GM20000 (cell line): ENCODE measurements around the gene HAGH.

Experiments
- DNase-seq: peaks from one replicate; pipeline ENCODE4 v3.0.0; 2012; ENCODE audit warnings: low spot score
- TF ChIP-seq, protein P1 (sequence below): IDR thresholded peaks from 2 replicates; pipeline ENCODE4 v1.5.1; 2012; ENCODE audit warnings: mild to moderate bottlenecking, control low read depth; ENCODE audit errors: extremely low read depth, missing control alignments

The HAGH gene

DNA sequence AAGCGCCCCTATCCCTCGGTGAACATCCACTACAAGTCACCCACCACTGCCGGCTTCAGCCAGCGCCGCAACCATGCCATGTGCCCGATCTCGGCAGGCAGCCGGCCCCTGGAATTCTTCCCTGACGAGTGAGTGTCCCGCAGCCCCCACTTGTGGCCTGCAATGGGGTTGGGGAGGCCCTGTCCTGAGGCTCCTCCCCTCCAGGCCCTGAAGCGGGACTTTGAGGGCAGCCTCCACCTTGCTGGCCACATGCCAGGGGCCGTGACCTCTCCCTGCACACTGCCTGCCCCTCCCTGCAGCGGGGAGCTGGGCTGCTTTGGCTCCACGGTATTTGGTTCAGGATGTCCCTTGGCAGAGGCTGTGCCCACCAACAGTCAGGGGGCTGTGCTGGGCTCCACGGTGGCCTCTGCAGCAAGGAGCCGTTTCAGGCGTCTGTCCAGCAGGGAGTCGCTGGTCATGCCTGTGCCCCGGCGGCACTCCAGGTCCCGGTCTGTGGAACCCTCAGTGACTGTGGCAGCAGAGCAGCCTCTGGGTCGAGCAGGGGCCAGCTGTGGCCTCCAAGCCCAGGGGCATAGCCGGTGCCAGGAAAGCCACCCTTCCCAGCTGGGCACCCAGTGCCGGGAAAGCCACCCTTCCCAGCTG lies 63.6 kb downstream of the HAGH start:
- no peak for DNase-seq
- TF ChIP-seq, protein P1, sequence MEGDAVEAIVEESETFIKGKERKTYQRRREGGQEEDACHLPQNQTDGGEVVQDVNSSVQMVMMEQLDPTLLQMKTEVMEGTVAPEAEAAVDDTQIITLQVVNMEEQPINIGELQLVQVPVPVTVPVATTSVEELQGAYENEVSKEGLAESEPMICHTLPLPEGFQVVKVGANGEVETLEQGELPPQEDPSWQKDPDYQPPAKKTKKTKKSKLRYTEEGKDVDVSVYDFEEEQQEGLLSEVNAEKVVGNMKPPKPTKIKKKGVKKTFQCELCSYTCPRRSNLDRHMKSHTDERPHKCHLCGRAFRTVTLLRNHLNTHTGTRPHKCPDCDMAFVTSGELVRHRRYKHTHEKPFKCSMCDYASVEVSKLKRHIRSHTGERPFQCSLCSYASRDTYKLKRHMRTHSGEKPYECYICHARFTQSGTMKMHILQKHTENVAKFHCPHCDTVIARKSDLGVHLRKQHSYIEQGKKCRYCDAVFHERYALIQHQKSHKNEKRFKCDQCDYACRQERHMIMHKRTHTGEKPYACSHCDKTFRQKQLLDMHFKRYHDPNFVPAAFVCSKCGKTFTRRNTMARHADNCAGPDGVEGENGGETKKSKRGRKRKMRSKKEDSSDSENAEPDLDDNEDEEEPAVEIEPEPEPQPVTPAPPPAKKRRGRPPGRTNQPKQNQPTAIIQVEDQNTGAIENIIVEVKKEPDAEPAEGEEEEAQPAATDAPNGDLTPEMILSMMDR, result no peak

DNA sequence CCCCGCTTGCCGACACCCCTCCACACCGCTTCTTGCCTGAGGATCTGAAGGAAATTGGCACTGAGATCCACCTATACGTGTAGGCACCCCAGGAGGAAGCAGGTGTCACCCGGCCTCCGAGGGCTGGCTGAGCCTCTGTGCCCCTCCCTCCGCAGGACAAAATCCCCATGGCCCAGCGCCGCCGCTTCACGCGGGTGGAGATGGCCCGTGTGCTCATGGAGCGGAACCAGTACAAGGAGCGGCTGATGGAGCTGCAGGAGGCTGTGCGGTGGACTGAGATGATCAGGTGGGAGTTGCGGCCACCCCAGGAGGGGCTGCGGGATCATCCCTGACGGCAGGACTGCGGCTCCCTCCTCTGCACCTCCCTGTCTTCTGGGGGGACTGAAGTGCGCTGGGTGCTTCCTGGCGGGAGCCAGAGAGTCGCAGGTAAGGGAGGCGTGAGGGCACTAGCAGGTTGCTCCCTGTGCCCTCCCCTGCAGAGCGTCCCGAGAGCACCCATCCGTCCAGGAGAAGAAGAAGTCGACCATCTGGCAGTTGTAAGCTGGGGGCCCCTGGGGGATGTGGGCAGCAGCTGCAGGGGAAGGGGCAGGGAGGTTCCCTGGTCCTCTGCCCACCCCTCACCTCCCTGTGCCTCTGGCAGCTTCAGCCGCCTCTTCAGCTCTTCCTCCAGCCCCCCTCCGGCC lies 64.3 kb downstream of the HAGH start:
- TF ChIP-seq, protein P1, result no peak
- no peak for DNase-seq

DNA sequence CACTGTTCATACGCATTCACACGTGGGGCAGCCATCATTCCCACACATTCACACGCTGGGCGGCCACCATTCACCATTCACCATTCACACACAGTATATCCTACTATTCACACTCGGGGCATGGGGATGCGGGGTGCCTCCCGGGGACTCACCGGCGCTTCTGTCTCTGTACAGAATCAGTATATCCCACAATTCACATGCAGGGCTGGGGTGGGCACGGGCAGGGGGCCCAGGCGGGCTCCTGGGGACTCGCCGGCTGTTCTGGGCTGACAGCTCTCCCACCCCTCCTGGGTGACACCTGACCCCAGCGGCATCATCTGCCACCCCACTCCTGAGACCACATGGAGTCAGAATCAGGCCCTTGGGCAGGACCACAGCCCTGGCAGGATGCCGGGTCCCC lies 64.9 kb downstream of the HAGH start:
- no peak for DNase-seq
- TF ChIP-seq, protein P1, result no peak

DNA sequence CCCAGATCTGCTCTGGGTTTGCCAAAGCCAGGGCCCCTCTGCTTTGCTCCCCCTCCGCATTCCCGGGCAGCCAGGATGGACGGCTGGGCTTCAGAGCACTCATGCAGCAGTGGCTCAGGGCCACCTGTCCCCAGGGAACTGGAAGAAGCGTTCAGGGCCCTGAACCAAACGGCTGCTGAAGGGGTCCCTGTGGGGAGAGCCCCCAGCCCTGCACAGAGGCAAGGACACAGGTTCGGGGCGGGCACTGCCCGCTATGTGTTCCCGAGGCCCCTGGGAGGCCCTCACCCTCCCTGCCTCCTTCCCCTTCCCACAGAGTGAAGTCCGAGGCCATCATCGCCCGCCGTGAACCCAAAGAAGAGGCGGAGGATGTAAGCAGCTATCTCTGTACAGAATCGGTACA lies 65.7 kb downstream of the HAGH start:
- DNase-seq, result no peak
- TF ChIP-seq, protein P1, result no peak

DNA sequence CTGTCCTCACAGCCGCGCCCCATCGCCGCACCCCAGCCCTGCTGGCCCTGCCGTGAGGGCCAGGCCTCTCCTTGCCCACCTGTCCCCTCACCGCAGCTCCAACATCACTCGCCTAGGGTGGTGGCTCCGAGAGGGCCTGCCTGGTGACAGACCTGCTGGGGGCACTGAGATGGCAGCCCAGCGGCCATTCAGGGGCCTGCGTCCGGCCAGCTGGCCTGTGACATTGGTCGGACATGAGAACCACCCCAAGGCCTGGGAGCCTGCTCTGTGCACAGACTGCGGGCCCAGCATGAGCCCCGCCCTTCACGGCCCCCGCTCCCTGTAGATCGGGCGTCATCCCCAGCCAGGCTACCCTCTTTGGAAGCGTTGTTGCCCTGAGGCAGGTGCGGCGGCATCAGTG lies 67.1 kb downstream of the HAGH start:
- TF ChIP-seq, protein P1, result no peak
- DNase-seq, result no peak

DNA sequence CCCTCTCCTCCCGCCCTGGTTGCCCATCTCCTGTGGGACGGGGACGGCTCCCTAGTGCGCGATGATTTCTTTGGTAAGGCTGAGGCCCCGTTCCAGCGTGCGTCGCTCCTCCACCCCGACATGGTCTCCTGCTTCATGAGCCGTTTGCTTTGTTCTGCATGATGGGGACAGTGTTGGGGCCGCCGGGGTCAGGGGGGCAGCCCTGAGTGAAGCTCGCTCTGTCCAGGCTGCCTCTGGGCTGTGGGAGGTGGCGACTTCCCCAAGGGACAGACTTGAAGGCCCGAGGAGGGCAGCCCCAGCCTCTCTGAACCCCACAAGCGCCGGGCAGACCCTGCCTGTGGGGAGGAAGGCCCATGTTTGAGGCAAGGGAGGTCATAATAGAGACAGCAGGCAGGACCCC lies 67.7 kb downstream of the HAGH start:
- no peak for DNase-seq
- TF ChIP-seq, protein P1, result no peak

DNA sequence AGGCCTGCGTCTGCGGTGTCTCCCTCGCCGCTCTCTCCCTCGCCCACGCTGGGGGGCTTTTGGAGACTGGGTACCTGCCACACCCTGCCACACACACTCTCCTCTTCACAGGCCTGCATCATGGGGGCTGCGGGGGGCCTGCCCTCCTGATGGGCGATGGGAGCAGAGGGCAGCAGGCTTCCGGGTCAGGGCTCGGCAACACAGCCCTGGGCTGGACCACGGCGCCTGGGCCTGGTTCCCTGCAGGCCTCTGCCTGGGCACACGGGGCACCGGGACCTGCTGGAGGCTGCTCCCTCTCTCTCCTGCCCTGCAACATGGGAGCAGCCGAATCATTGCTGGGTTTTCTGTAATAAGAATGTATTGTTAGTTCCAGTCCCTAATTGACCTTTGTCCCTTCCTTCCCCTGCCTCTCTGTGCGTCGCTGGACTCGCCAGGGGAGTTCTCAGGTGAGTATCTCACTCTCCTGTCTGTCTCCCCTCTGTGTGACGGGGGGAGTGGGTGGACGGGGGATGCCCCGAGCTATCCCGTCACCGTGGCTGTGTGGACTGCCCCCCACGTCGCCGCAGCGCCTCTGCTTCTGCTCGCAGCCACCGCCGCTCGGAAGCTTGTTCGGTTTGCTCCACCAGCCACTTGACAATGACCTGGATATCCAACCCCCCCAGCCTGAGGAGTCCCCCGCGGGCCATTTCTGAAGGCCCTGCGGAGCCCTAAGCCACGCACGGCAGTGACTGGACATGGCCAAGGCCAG lies 68.7 kb downstream of the HAGH start:
- TF ChIP-seq, protein P1, result no peak
- no peak for DNase-seq
